SU-DHL-6 (cell line): ENCODE measurements around the gene PICK1.

ENCODE experiments used
- EZH2phosphoT487 ChIP-seq: fragments of 200-600 bp; sonication (generic), shearing (Covaris generic); conservative IDR thresholded peaks from 2 replicates; pipeline ENCODE4 v1.6.1; 2018; ENCODE audit warnings: mild to moderate bottlenecking, antibody characterized with exemption, low read length, moderate library complexity, mixed read lengths
- TF ChIP-seq, protein P1 (sequence below): fragments of 200-600 bp; sonication (generic); IDR thresholded peaks from one replicate; pipeline ENCODE4 v1.5.1; 2017; ENCODE audit warnings: antibody characterized with exemption, mild to moderate bottlenecking, low read length, moderate library complexity; ENCODE audit not compliant: insufficient read depth, poor library complexity, severe bottlenecking

- TF ChIP-seq, protein P1, sequence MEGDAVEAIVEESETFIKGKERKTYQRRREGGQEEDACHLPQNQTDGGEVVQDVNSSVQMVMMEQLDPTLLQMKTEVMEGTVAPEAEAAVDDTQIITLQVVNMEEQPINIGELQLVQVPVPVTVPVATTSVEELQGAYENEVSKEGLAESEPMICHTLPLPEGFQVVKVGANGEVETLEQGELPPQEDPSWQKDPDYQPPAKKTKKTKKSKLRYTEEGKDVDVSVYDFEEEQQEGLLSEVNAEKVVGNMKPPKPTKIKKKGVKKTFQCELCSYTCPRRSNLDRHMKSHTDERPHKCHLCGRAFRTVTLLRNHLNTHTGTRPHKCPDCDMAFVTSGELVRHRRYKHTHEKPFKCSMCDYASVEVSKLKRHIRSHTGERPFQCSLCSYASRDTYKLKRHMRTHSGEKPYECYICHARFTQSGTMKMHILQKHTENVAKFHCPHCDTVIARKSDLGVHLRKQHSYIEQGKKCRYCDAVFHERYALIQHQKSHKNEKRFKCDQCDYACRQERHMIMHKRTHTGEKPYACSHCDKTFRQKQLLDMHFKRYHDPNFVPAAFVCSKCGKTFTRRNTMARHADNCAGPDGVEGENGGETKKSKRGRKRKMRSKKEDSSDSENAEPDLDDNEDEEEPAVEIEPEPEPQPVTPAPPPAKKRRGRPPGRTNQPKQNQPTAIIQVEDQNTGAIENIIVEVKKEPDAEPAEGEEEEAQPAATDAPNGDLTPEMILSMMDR = no peak
- TF ChIP-seq EZH2phosphoT487 = no peak
Observed at GRCh38 chr22:38021206-38021605, 36.0 kb upstream of the PICK1 start.
